GM19193 (cell line): ENCODE results near the gene ARPC4.

Source experiments
- POLR2A ChIP-seq: IDR thresholded peaks from 4 replicates; pipeline ENCODE4 v1.6.1; 2011; ENCODE audit not compliant: insufficient read depth, insufficient read length; ENCODE audit errors: extremely low read depth

The ARPC4 gene

DNA sequence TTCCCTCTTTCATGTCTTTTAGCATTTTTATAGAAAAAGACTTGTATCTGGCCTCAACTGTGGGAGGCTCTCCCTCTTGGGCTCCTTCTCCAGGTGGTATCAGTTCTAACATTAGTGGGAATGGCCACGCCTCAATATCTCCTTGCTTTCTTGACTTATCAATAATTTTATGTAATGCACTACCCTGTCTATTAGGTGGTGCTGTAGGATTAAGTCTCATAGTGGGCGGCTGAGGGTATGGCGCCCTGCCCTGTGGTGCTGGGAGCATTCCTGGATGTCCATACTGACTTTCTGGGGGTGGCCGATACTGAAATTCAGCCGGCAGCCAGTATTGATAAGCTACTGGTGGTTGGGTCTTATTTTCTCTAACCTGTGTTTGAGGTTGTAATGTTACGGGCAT, 59.6 kb downstream of the ARPC4 start:
- no peak for TF ChIP-seq POLR2A

DNA sequence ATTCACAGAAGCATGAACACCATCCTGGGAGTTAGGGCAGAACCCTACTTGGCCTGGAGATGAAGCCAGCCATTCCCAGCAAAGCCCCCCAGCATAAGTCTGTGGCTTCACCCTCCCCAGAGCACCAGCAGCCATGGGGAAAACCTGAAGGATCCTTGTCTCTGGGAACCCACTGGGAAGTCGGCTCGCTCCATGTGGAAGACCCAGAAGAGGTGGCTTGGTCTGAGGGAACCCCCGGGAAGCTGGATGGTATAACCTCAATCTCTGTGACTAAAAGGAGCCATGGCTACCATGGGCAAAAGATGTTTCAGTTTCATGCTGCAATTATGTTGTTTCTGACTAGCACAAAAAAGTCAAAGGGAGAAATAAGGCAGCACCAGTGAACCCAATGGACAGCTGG, 62.7 kb downstream of the ARPC4 start:
- TF ChIP-seq POLR2A, result no peak
